HEK293T (cell line): ENCODE data around the gene CDHR2.

Source experiments
- CTCF ChIA-PET: fragments of 350-600 bp; formaldehyde crosslinking; extraction: SDS; loops from one replicate; lab custom pipeline; 2021; ENCODE audit warnings: antibody characterized with exemption, inconsistent platforms; lab: Yijun Ruan, JAX
- POLR2A ChIA-PET: fragments of 350-600 bp; formaldehyde crosslinking; extraction: SDS; loops from one replicate; lab custom pipeline; 2020; ENCODE audit warnings: antibody characterized with exemption, inconsistent platforms; lab: Yijun Ruan, JAX
- DNase-seq: peaks from one replicate; pipeline ENCODE4 v3.0.0; 2012; ENCODE audit warnings: mixed read lengths; ENCODE audit errors: extremely low spot score
- ARNT ChIP-seq: fragments of 450-650 bp; IDR thresholded peaks from 2 replicates; pipeline ENCODE4 v1.6.1; 2017; ENCODE audit warnings: mild to moderate bottlenecking
- BHLHE40 ChIP-seq: fragments of 450-650 bp; IDR thresholded peaks from 2 replicates; pipeline ENCODE4 v1.6.1; 2016; ENCODE audit warnings: mild to moderate bottlenecking, moderate library complexity, borderline replicate concordance
- CTBP1 ChIP-seq: fragments of 450-650 bp; IDR thresholded peaks from 2 replicates; pipeline ENCODE4 v1.6.1; 2016; ENCODE audit warnings: borderline replicate concordance
- ELF4 ChIP-seq: fragments of 450-650 bp; IDR thresholded peaks from 2 replicates; pipeline ENCODE4 v1.6.1; 2017; ENCODE audit warnings: antibody characterized with exemption
- FOXA1 ChIP-seq: fragments of 450-650 bp; IDR thresholded peaks from 2 replicates; pipeline ENCODE4 v1.6.1; 2016; ENCODE audit warnings: mild to moderate bottlenecking
- FOXK2 ChIP-seq: fragments of 450-650 bp; IDR thresholded peaks from 2 replicates; pipeline ENCODE4 v1.6.1; 2016; ENCODE audit warnings: mild to moderate bottlenecking
- FOXM1 ChIP-seq: fragments of 450-650 bp; IDR thresholded peaks from 2 replicates; pipeline ENCODE4 v1.6.1; 2017; ENCODE audit warnings: mild to moderate bottlenecking, borderline replicate concordance
- HDGF ChIP-seq: fragments of 450-650 bp; IDR thresholded peaks from 2 replicates; pipeline ENCODE4 v1.6.1; 2017; ENCODE audit warnings: antibody characterized with exemption, borderline replicate concordance
- L3MBTL2 ChIP-seq: fragments of 450-650 bp; conservative IDR thresholded peaks from 2 replicates; pipeline ENCODE4 v1.6.1; 2016; ENCODE audit warnings: mild to moderate bottlenecking
- LEF1 ChIP-seq: fragments of 450-650 bp; IDR thresholded peaks from 2 replicates; pipeline ENCODE4 v1.6.1; 2017; ENCODE audit warnings: mild to moderate bottlenecking, borderline replicate concordance
- NFRKB ChIP-seq: fragments of 450-650 bp; IDR thresholded peaks from 2 replicates; pipeline ENCODE4 v1.6.1; 2016; ENCODE audit warnings: mild to moderate bottlenecking, moderate library complexity
- PKNOX1 ChIP-seq: fragments of 450-650 bp; IDR thresholded peaks from 2 replicates; pipeline ENCODE4 v1.6.1; 2016
- SP1 ChIP-seq: fragments of 450-650 bp; IDR thresholded peaks from 2 replicates; pipeline ENCODE4 v1.6.1; 2017
- SUZ12 ChIP-seq: fragments of 450-650 bp; IDR thresholded peaks from 2 replicates; pipeline ENCODE4 v1.6.1; 2016; ENCODE audit warnings: mild to moderate bottlenecking
- TARDBP ChIP-seq: fragments of 450-650 bp; IDR thresholded peaks from 2 replicates; pipeline ENCODE4 v1.6.1; 2016
- ZNF384 ChIP-seq: fragments of 450-650 bp; IDR thresholded peaks from 2 replicates; pipeline ENCODE4 v1.6.1; 2016

Gene CDHR2

GRCh38 chr5:176530393-176530982, 18.7 kb upstream of the CDHR2 start:
- no peak for TF ChIP-seq SP1
- no peak for TF ChIP-seq TARDBP
- TF ChIP-seq ELF4: no peak
- TF ChIP-seq PKNOX1: no peak
- TF ChIP-seq BHLHE40: no peak
- TF ChIP-seq L3MBTL2: no peak
- TF ChIP-seq ZNF384: no peak
- TF ChIP-seq SUZ12: no peak
- TF ChIP-seq HDGF: no peak
- TF ChIP-seq FOXK2: no peak
- TF ChIP-seq FOXM1: no peak
- TF ChIP-seq ARNT: no peak
- TF ChIP-seq NFRKB: no peak
- no peak for TF ChIP-seq CTBP1
- TF ChIP-seq FOXA1: no peak
- no peak for TF ChIP-seq LEF1
- DNase-seq: no peak
- ChIA-PET CTCF (interaction anchor here (0.6 to 1.3 kb wide), 2 partner anchors 13 to 112 kb away, joined by 3 read pairs; no protein-coding TSS in a partner anchor), POLR2A (no interaction called here)

GRCh38 chr5:176530983-176531901, 17.9 kb upstream of the CDHR2 start:
- no peak for TF ChIP-seq CTBP1
- no peak for TF ChIP-seq SP1
- no peak for TF ChIP-seq LEF1
- TF ChIP-seq L3MBTL2: no peak
- TF ChIP-seq BHLHE40: no peak
- no peak for TF ChIP-seq FOXK2
- TF ChIP-seq ARNT: no peak
- no peak for TF ChIP-seq ELF4
- TF ChIP-seq SUZ12: no peak
- no peak for TF ChIP-seq ZNF384
- TF ChIP-seq FOXM1: no peak
- no peak for TF ChIP-seq NFRKB
- no peak for DNase-seq
- ChIA-PET POLR2A (interaction anchor here (1.0 kb wide), 1 partner anchor 11 kb away, joined by 3 read pairs; no protein-coding TSS in a partner anchor), CTCF (interaction anchor here (0.6 to 1.3 kb wide), 2 partner anchors 12 to 113 kb away, joined by 3 read pairs; no protein-coding TSS in a partner anchor)

- no peak for TF ChIP-seq FOXK2
- POLR2A ChIA-PET: interaction anchor here (1.0 kb wide), 1 partner anchor 11 kb away, joined by 3 read pairs; no protein-coding TSS in a partner anchor
- no peak for DNase-seq
These were observed 17.1 kb upstream of the CDHR2 start for GRCh38 chr5:176531902-176532493.

GRCh38 chr5:176532795-176533194, 16.3 kb upstream of the CDHR2 start:
- POLR2A ChIA-PET: interaction anchor here (1.7 kb wide), 1 partner anchor 11 kb away, joined by 8 read pairs; no protein-coding TSS in a partner anchor
- TF ChIP-seq SP1 (no peak), ELF4 (no peak), BHLHE40 (no peak)
- DNase-seq: no peak
- CTCF ChIA-PET: no interaction called here

More at GRCh38 chr5:176531902-176532493, 17.1 kb upstream of the CDHR2 start:
- CTCF ChIA-PET: interaction anchor here (1.3 kb wide), 1 partner anchor 11 kb away, joined by 3 read pairs; no protein-coding TSS in a partner anchor

GRCh38 chr5:176533390-176533789, 15.8 kb upstream of the CDHR2 start:
- POLR2A ChIA-PET: interaction anchor here (1.7 kb wide), 1 partner anchor 10 kb away, joined by 8 read pairs; no protein-coding TSS in a partner anchor
- DNase-seq: no peak
- TF ChIP-seq SUZ12: no peak
- no peak for TF ChIP-seq PKNOX1
- TF ChIP-seq BHLHE40: no peak
- no peak for TF ChIP-seq FOXM1
- no peak for TF ChIP-seq ZNF384
- no peak for TF ChIP-seq LEF1
- no peak for TF ChIP-seq CTBP1
- TF ChIP-seq HDGF: no peak
- TF ChIP-seq FOXA1: no peak
- TF ChIP-seq ELF4: no peak
- CTCF ChIA-PET: interaction anchor here (0.6 kb wide), 1 partner anchor 72 kb away, joined by 6 read pairs; no protein-coding TSS in a partner anchor

GRCh38 chr5:176533894-176534611, 15.1 kb upstream of the CDHR2 start:
- CTCF ChIA-PET: interaction anchor here (0.6 kb wide), 2 partner anchors 73 to 494 kb away, joined by 4 to 6 read pairs; no protein-coding TSS in a partner anchor
- POLR2A ChIA-PET: interaction anchor here (1.7 to 1.9 kb wide), 2 partner anchors 9 to 10 kb away, joined by 8 read pairs; no protein-coding TSS in a partner anchor
- DNase-seq: no peak
- TF ChIP-seq ARNT: no peak
- TF ChIP-seq L3MBTL2: no peak
- no peak for TF ChIP-seq SP1
- TF ChIP-seq FOXK2: no peak
